COLO829 (cell line): ENCODE measurements around the gene ST3GAL4.
A peak's percentile ranks its signal among the peaks of the same experiment; 100 is the strongest.
"Not testable (repeated sequence)": the region's sequence is repeated elsewhere in the genome, so short reads cannot be mapped to it uniquely, and the experiment has no call there.

Source experiments
- DNase-seq: peaks from one replicate; pipeline ENCODE4 v3.0.0; 2012; ENCODE audit warnings: low spot score

The ST3GAL4 gene

GRCh38 chr11:126355324-126355925 lies at the start of gene ST3GAL4:
Gene ST3GAL4, plus strand, starts transcription at chr11:126355686. Its CDS starts 50,470 bp downstream, at chr11:126406156.
- peak; percentile 85 for DNase-seq

- DNase-seq = no peak
Measured at GRCh38 chr11:126305699-126306098, 49.8 kb upstream of the ST3GAL4 start.

- DNase-seq = peak; percentile 53
Measured at GRCh38 chr11:126307706-126308105, 47.8 kb upstream of the ST3GAL4 start.

GRCh38 chr11:126308271-126308671 lies 47.2 kb upstream of the ST3GAL4 start:
- DNase-seq = peak; percentile 92

GRCh38 chr11:126308771-126309170 lies 46.7 kb upstream of the ST3GAL4 start:
- not testable (repeated sequence) for DNase-seq

GRCh38 chr11:126310200-126310991 lies 45.1 kb upstream of the ST3GAL4 start:
- peak; percentile 63 for DNase-seq

GRCh38 chr11:126310992-126311310 lies 44.5 kb upstream of the ST3GAL4 start:
- no peak for DNase-seq

- no peak for DNase-seq
Measured at GRCh38 chr11:126311401-126312291, 43.8 kb upstream of the ST3GAL4 start.

GRCh38 chr11:126312961-126313360 lies 42.5 kb upstream of the ST3GAL4 start:
- DNase-seq = no peak

- no peak for DNase-seq
Measured at GRCh38 chr11:126313826-126314225, 41.7 kb upstream of the ST3GAL4 start.

- no peak for DNase-seq
Measured at GRCh38 chr11:126317432-126317755, 38.1 kb upstream of the ST3GAL4 start.

- no peak for DNase-seq
Measured at GRCh38 chr11:126317756-126318573, 37.5 kb upstream of the ST3GAL4 start.

- peak; percentile 13 for DNase-seq
Measured at GRCh38 chr11:126318574-126319373, 36.7 kb upstream of the ST3GAL4 start.

- no peak for DNase-seq
Measured at GRCh38 chr11:126319374-126319740, 36.1 kb upstream of the ST3GAL4 start.

- DNase-seq = no peak
Measured at GRCh38 chr11:126322996-126323395, 32.5 kb upstream of the ST3GAL4 start.

GRCh38 chr11:126327281-126328000 lies 28.0 kb upstream of the ST3GAL4 start:
- no peak for DNase-seq

- DNase-seq = no peak
Measured at GRCh38 chr11:126328001-126328390, 27.5 kb upstream of the ST3GAL4 start.

GRCh38 chr11:126328444-126328843 lies 27.0 kb upstream of the ST3GAL4 start:
- no peak for DNase-seq

- no peak for DNase-seq
Measured at GRCh38 chr11:126328938-126329643, 26.4 kb upstream of the ST3GAL4 start.

GRCh38 chr11:126329644-126330211 lies 25.8 kb upstream of the ST3GAL4 start:
- no peak for DNase-seq
